ENCODE measurements around the gene DNM2.
"Not testable (repeated sequence)": the region's sequence is repeated elsewhere in the genome, so short reads cannot be mapped to it uniquely, and the experiment has no call there.

The DNM2 gene

DNA sequence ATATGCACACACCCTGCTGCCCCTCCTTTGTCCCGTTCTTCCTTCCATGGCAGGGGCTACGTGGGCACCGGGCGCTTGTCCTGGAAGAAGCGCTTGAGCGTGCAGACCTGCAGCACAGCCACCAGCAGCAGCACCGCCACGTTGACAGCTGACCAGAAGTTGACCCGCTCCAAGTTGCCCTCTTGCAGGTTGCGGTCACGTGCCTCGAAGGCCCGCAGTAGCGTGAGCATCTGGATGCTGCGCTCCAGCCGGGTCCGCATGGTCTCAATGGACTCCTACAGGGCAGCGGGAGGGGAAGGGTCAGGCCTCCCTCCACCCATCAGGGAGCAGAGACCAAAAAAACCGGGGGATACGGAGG, 115.0 kb downstream of the DNM2 start:
- Histone ChIP-seq H3K27me3 (ENCODE audit: insufficient read depth, insufficient read length) (no peaks in the 10 kb centered on the region), H3K4me1 (ENCODE audit: insufficient read depth, insufficient read length) (peaks cover 17% of the 10 kb centered on the region), H3K9ac (ENCODE audit: insufficient read length, low read depth) (no peak overlapping the region), H3K4me3 (ENCODE audit: insufficient read length, low read depth) (no peak overlapping the region), H3K36me3 (ENCODE audit: insufficient read depth, insufficient read length, low read length) (peaks cover 64% of the 10 kb centered on the region), H3K9me3 (ENCODE audit: insufficient read depth, low read length) (peaks cover 8% of the 10 kb centered on the region; the same call in 1 of the 2 replicates)
- no peak for DNase-seq (ENCODE audit: low read depth, low spot score)
- TF ChIP-seq SUZ12 (IDR thresholded peaks at IDR 0.05; ENCODE audit: extremely low read depth, insufficient read depth, insufficient read length) (no peak), ZNF274 (IDR thresholded peaks at IDR 0.05; ENCODE audit: low read depth, low read length) (no peak), YY1 (IDR thresholded peaks at IDR 0.05; ENCODE audit: insufficient read depth, insufficient read length) (no peak)

DNA sequence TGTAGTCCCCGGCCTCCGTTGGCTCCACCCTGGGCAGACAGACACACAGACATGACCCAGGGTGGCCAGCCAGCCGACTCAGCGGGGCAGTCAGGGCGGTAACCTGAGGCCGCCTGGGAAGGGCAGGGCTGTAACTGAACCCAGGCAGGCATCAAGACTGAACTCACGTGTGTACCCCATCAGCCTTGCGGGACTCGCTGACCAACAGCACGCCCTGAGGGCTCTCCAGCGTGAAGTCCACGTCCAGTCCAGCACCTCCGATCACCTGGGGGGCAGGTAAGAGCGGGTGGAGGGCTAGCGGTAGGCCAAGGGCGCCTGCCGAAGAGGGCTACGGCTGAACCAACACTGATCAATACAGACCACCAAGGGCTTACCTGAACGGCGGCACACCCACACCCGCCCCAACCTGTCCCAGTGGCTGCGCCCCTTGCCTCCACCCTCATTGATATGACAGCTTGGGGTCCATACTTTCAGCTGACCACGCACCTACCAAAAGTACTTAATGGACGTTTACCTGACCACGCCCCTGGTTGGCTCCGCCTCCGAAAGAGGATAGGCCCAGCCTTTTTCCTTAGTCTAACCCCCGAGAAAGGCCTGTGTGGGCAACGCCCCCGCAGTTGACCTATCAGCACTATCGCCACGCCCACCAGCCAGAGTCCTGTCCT, 117.3 kb downstream of the DNM2 start:
- peaks cover 12% of the 10 kb centered on the region for H3K4me1 ChIP-seq (ENCODE audit: insufficient read depth, insufficient read length)
- peak overlapping the region; percentile 76 for H3K9ac ChIP-seq (ENCODE audit: insufficient read length, low read depth)
- H3K9me3 ChIP-seq (ENCODE audit: insufficient read depth, low read length) = peaks cover 18% of the 10 kb centered on the region; the same call in 1 of the 2 replicates
- peak overlapping the region; percentile 43 for H3K4me3 ChIP-seq (ENCODE audit: insufficient read length, low read depth)
- H3K36me3 ChIP-seq (ENCODE audit: insufficient read depth, insufficient read length, low read length) = peaks cover 48% of the 10 kb centered on the region
- TF ChIP-seq SUZ12 (IDR thresholded peaks at IDR 0.05; ENCODE audit: extremely low read depth, insufficient read depth, insufficient read length) (no peak), YY1 (IDR thresholded peaks at IDR 0.05; ENCODE audit: insufficient read depth, insufficient read length) (no peak), ZNF274 (IDR thresholded peaks at IDR 0.05; ENCODE audit: low read depth, low read length) (no peak)
- H3K27me3 ChIP-seq (ENCODE audit: insufficient read depth, insufficient read length) = no peaks in the 10 kb centered on the region
- peak; percentile 99 for DNase-seq (ENCODE audit: low read depth, low spot score)

DNA sequence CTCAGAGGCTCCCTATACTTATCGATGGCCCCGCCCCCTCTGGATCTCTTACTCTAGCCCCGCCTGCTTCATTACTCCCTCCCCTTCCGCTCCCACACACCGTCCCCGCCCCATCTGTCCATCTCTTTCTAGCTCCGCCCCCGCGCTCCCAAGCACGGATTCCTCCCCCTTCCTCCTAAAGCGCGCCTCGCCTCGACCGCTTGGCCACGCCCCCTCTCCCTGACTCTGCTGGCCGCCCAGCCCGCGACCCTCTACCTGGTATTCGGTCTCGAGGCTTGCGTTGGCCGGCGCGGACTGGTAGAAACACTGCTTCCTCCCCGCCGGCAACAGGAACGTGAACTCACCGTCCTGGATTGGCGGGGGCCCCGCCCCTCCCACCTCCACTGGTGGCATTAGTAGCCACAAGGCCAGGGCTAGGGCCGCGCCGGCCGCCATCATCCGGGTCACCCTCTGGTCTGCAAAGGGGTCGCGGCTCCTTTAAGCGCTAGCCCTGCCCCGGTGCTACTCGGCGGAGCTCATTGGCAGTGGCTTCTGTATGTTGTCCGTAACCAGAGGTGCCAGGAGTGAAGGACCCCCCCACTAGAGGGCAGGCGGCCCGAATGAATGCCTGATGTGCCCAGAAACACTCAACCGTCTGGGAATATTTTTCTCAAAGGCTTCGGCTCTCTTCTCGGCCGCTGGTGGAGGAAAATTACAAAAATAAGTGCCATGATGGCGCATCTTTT, 118.0 kb downstream of the DNM2 start, which contains the start of gene TMED1:
TMED1 (minus strand) TSS at position 459 of the 725 bp plus-strand sequence; CDS start at position 438, 21 bp downstream.
- peak; percentile 88 for DNase-seq (ENCODE audit: low read depth, low spot score)
- Histone ChIP-seq H3K4me3 (ENCODE audit: insufficient read length, low read depth) (peak within 1 kb of the TSS; percentile 75), H3K36me3 (ENCODE audit: insufficient read depth, insufficient read length, low read length) (peaks cover 41% of the 10 kb centered on the region), H3K4me1 (ENCODE audit: insufficient read depth, insufficient read length) (peaks cover 12% of the 10 kb centered on the region), H3K9ac (ENCODE audit: insufficient read length, low read depth) (peak within 1 kb of the TSS; percentile 93), H3K9me3 (ENCODE audit: insufficient read depth, low read length) (peaks cover 18% of the 10 kb centered on the region; the same call in 1 of the 2 replicates), H3K27me3 (ENCODE audit: insufficient read depth, insufficient read length) (no peaks in the 10 kb centered on the region)
- TF ChIP-seq SUZ12 (IDR thresholded peaks at IDR 0.05; ENCODE audit: extremely low read depth, insufficient read depth, insufficient read length) = no peak
- TF ChIP-seq YY1 (IDR thresholded peaks at IDR 0.05; ENCODE audit: insufficient read depth, insufficient read length) = peak; percentile 22
- TF ChIP-seq ZNF274 (IDR thresholded peaks at IDR 0.05; ENCODE audit: low read depth, low read length) = no peak

DNA sequence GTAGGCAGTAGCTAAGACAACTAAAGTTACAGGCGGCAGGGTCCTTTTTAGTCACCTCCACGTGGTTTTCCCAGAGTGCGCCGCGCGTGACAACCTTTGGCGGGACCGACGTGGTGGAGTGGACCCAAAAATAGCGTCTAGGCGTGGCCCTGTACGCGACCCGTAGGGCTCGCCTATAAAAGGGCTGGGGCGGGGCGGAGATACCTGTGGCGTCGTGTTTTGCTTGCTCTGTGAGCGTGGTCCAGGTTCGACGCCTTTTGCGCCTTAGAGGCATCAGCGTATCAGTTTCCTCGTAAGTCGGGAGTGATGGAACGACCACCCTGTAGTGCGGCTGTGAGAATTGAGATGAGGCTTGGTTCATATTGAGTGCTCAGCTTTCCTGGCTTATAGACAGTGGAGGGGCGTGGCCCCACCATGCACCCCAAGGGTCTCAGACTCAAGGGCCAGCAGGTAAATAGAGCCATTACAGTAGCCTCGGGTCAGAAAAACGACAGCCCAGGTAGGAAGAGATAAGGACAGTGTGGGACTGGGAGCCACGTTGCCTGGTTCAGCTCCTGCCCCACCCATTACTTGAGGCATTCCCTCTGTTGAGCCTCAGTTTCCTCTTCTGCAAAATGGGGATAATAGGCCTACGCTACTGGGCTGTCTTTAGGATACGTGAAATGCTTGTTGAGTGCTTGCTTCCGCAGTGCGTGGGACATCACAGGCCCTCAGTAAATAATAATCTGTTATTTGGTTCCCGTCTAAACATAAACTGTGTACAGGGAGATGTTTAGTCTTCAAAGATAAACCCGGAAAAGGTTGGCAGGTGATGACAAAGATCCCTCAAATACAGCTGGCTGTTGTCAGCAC, 118.8 kb downstream of the DNM2 start:
- Histone ChIP-seq H3K9me3 (ENCODE audit: insufficient read depth, low read length) (peaks cover 18% of the 10 kb centered on the region; the same call in 1 of the 2 replicates), H3K4me3 (ENCODE audit: insufficient read length, low read depth) (peak overlapping the region; percentile 75), H3K4me1 (ENCODE audit: insufficient read depth, insufficient read length) (peaks cover 12% of the 10 kb centered on the region), H3K9ac (ENCODE audit: insufficient read length, low read depth) (peak overlapping the region; percentile 93), H3K36me3 (ENCODE audit: insufficient read depth, insufficient read length, low read length) (peaks cover 34% of the 10 kb centered on the region), H3K27me3 (ENCODE audit: insufficient read depth, insufficient read length) (no peaks in the 10 kb centered on the region)
- no peak for TF ChIP-seq YY1 (IDR thresholded peaks at IDR 0.05; ENCODE audit: insufficient read depth, insufficient read length)
- TF ChIP-seq ZNF274 (IDR thresholded peaks at IDR 0.05; ENCODE audit: low read depth, low read length) = no peak
- no peak for TF ChIP-seq SUZ12 (IDR thresholded peaks at IDR 0.05; ENCODE audit: extremely low read depth, insufficient read depth, insufficient read length)
- peak; percentile 76 for DNase-seq (ENCODE audit: low read depth, low spot score)

DNA sequence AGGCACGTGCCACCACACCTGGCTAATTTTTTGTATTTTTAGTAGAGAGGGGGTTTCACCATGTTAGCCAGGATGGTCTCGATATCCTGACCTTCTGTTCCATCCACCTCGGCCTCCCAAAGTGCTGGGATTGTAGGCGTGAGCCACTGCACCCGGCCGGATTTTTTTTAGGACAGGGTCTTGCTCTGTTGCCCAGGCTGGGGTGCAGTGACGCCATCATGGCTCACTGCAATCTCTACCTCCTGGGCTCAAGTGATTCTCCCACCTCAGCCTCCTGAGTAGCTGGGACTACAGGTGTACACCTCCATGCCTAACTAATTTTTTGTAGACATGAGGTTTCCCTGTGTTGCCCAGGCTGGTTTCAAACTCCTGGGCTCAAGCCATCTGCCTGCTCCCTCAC, 119.8 kb downstream of the DNM2 start:
- H3K9ac ChIP-seq (ENCODE audit: insufficient read length, low read depth); H3K27me3 ChIP-seq (ENCODE audit: insufficient read depth, insufficient read length); DNase-seq (ENCODE audit: low read depth, low spot score); H3K4me3 ChIP-seq (ENCODE audit: insufficient read length, low read depth): not testable (repeated sequence)
- Histone ChIP-seq H3K4me1 (ENCODE audit: insufficient read depth, insufficient read length) (peaks cover 10% of the 10 kb centered on the region), H3K9me3 (ENCODE audit: insufficient read depth, low read length) (peaks cover 18% of the 10 kb centered on the region; the same call in 1 of the 2 replicates), H3K36me3 (ENCODE audit: insufficient read depth, insufficient read length, low read length) (peaks cover 25% of the 10 kb centered on the region)

DNA sequence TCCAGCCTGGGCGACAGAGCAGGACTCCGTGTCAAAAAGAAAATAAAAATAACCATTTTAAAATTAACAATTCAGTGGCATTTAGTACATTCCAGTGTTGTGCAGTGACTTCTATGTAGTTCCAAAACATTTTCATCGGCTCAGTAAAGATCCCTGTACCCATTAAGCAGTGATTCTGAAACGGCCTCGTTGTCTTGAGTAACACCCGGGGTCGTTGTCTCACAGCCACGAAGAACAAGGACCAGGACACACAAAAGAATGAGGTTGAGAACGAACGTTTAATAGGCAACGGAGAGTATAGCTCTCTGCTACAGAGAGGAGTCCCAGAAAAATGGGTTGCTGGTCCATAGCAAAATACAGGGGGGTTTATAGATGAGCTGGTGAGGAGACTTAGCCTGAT, 120.5 kb downstream of the DNM2 start:
- TF ChIP-seq ZNF274 (IDR thresholded peaks at IDR 0.05; ENCODE audit: low read depth, low read length) = no peak
- no peak for TF ChIP-seq SUZ12 (IDR thresholded peaks at IDR 0.05; ENCODE audit: extremely low read depth, insufficient read depth, insufficient read length)
- no peak for TF ChIP-seq YY1 (IDR thresholded peaks at IDR 0.05; ENCODE audit: insufficient read depth, insufficient read length)
- H3K4me1 ChIP-seq (ENCODE audit: insufficient read depth, insufficient read length) = peaks cover 10% of the 10 kb centered on the region
- peaks cover 18% of the 10 kb centered on the region; the same call in 1 of the 2 replicates for H3K9me3 ChIP-seq (ENCODE audit: insufficient read depth, low read length)
- H3K9ac ChIP-seq (ENCODE audit: insufficient read length, low read depth) = no peak overlapping the region
- DNase-seq (ENCODE audit: low read depth, low spot score) = no peak
- no peak overlapping the region for H3K4me3 ChIP-seq (ENCODE audit: insufficient read length, low read depth)
- H3K27me3 ChIP-seq (ENCODE audit: insufficient read depth, insufficient read length) = no peaks in the 10 kb centered on the region
- peaks cover 18% of the 10 kb centered on the region for H3K36me3 ChIP-seq (ENCODE audit: insufficient read depth, insufficient read length, low read length)
